Effector memory CD8-positive, alpha-beta T cell (primary cell): ENCODE measurements around the gene SCAF4.
A peak's percentile ranks its signal among the peaks of the same experiment; 100 is the strongest.
"Not testable (repeated sequence)": the region's sequence is repeated elsewhere in the genome, so short reads cannot be mapped to it uniquely, and the experiment has no call there.

Source experiments
- ATAC-seq: fragments of 150-1000 bp; cut with Tn5 transposase; replicated peaks from 2 replicates; pipeline ENCODE4 v1.10.0; 2021; ENCODE audit warnings: mild to moderate bottlenecking, moderate library complexity
- DNase-seq, 3 experiments: peaks; one replicate each; pipeline ENCODE4 v3.0.0; 2021
- H3K27ac Mint-ChIP-seq, 2 donors: one replicate each; pipeline ENCODE4 v1.8.0; 2022; ENCODE audit warnings: mild to moderate bottlenecking in 2 of 2, mixed read lengths in 2 of 2, moderate library complexity in 2 of 2
- H3K27me3 Mint-ChIP-seq, 2 donors: one replicate each; pipeline ENCODE4 v1.8.0; 2022; ENCODE audit warnings: mixed read lengths in 2 of 2
- H3K36me3 Mint-ChIP-seq: one replicate; pipeline ENCODE4 v1.8.0; 2022; ENCODE audit warnings: mild to moderate bottlenecking, moderate library complexity, mixed read lengths; ENCODE audit not compliant: insufficient read depth
- H3K4me1 Mint-ChIP-seq, 2 donors: one replicate each; pipeline ENCODE4 v1.8.0; 2022; ENCODE audit warnings: low read depth in 2 of 2, mixed read lengths in 2 of 2
- H3K4me3 Mint-ChIP-seq, 2 donors: one replicate each; pipeline ENCODE4 v1.8.0; 2022; ENCODE audit warnings: mild to moderate bottlenecking in 2 of 2, mixed read lengths in 2 of 2, moderate library complexity in 2 of 2
- H3K9me3 Mint-ChIP-seq, 2 donors: one replicate each; pipeline ENCODE4 v1.8.0; 2022; ENCODE audit warnings: mixed read lengths in 2 of 2

The SCAF4 gene

GRCh38 chr21:31656199-31657095, 75.5 kb downstream of the SCAF4 start:
- Mint-ChIP-seq H3K27ac (peak overlapping the region; percentile 9 to 47), H3K4me3 (peak overlapping the region; percentile 22 to 32), H3K4me1 (peaks cover 25 to 37% of the 10 kb centered on the region in 2 donors), H3K27me3 (no peaks in the 10 kb centered on the region), H3K36me3 (peaks cover 16% of the 10 kb centered on the region), H3K9me3 (no peaks in the 10 kb centered on the region)
- DNase-seq (no peak), ATAC-seq (no peak)

GRCh38 chr21:31654821-31655580, 76.9 kb downstream of the SCAF4 start:
- Mint-ChIP-seq H3K4me3 (peak overlapping the region; percentile 80 to 81), H3K4me1 (peaks cover 20 to 23% of the 10 kb centered on the region in 2 donors), H3K27ac (peak overlapping the region; percentile 86)
- not testable (repeated sequence) for H3K9me3 Mint-ChIP-seq, ATAC-seq, H3K27me3 Mint-ChIP-seq, H3K36me3 Mint-ChIP-seq
- peak in 2 of 3 experiments; percentile 10 to 11 for DNase-seq

- ATAC-seq (no peak), DNase-seq (no peak)
Observed at GRCh38 chr21:31654340-31654739, 77.6 kb downstream of the SCAF4 start.

GRCh38 chr21:31651491-31651890, 80.4 kb downstream of the SCAF4 start:
- not testable (repeated sequence) for DNase-seq, H3K4me3 Mint-ChIP-seq, H3K27me3 Mint-ChIP-seq, H3K36me3 Mint-ChIP-seq, H3K9me3 Mint-ChIP-seq, H3K27ac Mint-ChIP-seq, ATAC-seq
- peaks cover 13 to 15% of the 10 kb centered on the region in 2 donors for H3K4me1 Mint-ChIP-seq

More at GRCh38 chr21:31654340-31654739, 77.6 kb downstream of the SCAF4 start:
- Mint-ChIP-seq H3K27me3 (no peaks in the 10 kb centered on the region), H3K36me3 (peaks cover 3% of the 10 kb centered on the region), H3K4me1 (peaks cover 19 to 23% of the 10 kb centered on the region in 2 donors), H3K27ac (peak overlapping the region; percentile 86), H3K9me3 (no peaks in the 10 kb centered on the region), H3K4me3 (no peak overlapping the region)

- H3K27me3 Mint-ChIP-seq: no peaks in the 10 kb centered on the region
- peaks cover 10 to 11% of the 10 kb centered on the region in 2 donors for H3K4me1 Mint-ChIP-seq
- no peak overlapping the region for H3K4me3 Mint-ChIP-seq
- no peaks in the 10 kb centered on the region for H3K36me3 Mint-ChIP-seq
- H3K27ac Mint-ChIP-seq: no peak overlapping the region
- DNase-seq (no peak), ATAC-seq (no peak)
- no peaks in the 10 kb centered on the region for H3K9me3 Mint-ChIP-seq
Observed at GRCh38 chr21:31650930-31651329, 81.0 kb downstream of the SCAF4 start.

GRCh38 chr21:31647650-31648049, 84.3 kb downstream of the SCAF4 start:
- DNase-seq: no peak
- ATAC-seq: no peak
- Mint-ChIP-seq H3K4me3 (no peak overlapping the region), H3K4me1 (no peaks in the 10 kb centered on the region), H3K9me3 (no peaks in the 10 kb centered on the region), H3K27me3 (peaks cover 9 to 10% of the 10 kb centered on the region in 2 donors), H3K36me3 (no peaks in the 10 kb centered on the region), H3K27ac (no peak overlapping the region)

- Mint-ChIP-seq H3K27ac (no peak overlapping the region), H3K9me3 (no peaks in the 10 kb centered on the region), H3K4me3 (no peak overlapping the region), H3K36me3 (no peaks in the 10 kb centered on the region), H3K27me3 (peaks cover 10 to 26% of the 10 kb centered on the region in 2 donors), H3K4me1 (no peaks in the 10 kb centered on the region)
- ATAC-seq: no peak
- DNase-seq: no peak
Observed at GRCh38 chr21:31644643-31645042, 87.3 kb downstream of the SCAF4 start.

GRCh38 chr21:31641416-31641922, 90.4 kb downstream of the SCAF4 start:
- Mint-ChIP-seq H3K27ac (no peak overlapping the region), H3K4me1 (no peaks in the 10 kb centered on the region), H3K36me3 (no peaks in the 10 kb centered on the region)

GRCh38 chr21:31636874-31637273, 95.0 kb downstream of the SCAF4 start:
- peaks cover 0 to 16% of the 10 kb centered on the region in 2 donors for H3K27me3 Mint-ChIP-seq
- H3K9me3 Mint-ChIP-seq: peaks cover 0 to 8% of the 10 kb centered on the region in 2 donors
- no peak for DNase-seq

More at GRCh38 chr21:31641416-31641922, 90.4 kb downstream of the SCAF4 start:
- no peak for ATAC-seq
- no peak overlapping the region for H3K4me3 Mint-ChIP-seq
- DNase-seq: no peak
- peaks cover 0 to 8% of the 10 kb centered on the region in 2 donors for H3K9me3 Mint-ChIP-seq
- peaks cover 10 to 26% of the 10 kb centered on the region in 2 donors for H3K27me3 Mint-ChIP-seq

GRCh38 chr21:31634993-31635392, 96.9 kb downstream of the SCAF4 start:
- no peaks in the 10 kb centered on the region for H3K4me1 Mint-ChIP-seq

More at GRCh38 chr21:31636874-31637273, 95.0 kb downstream of the SCAF4 start:
- no peak overlapping the region for H3K27ac Mint-ChIP-seq
- no peak overlapping the region for H3K4me3 Mint-ChIP-seq
- no peak for ATAC-seq
- no peaks in the 10 kb centered on the region for H3K4me1 Mint-ChIP-seq
- no peaks in the 10 kb centered on the region for H3K36me3 Mint-ChIP-seq

GRCh38 chr21:31631881-31632280, 100.0 kb downstream of the SCAF4 start:
- H3K9me3 Mint-ChIP-seq, H3K36me3 Mint-ChIP-seq, H3K4me3 Mint-ChIP-seq, H3K27ac Mint-ChIP-seq, H3K4me1 Mint-ChIP-seq, ATAC-seq, H3K27me3 Mint-ChIP-seq, DNase-seq: not testable (repeated sequence)

More at GRCh38 chr21:31634993-31635392, 96.9 kb downstream of the SCAF4 start:
- Mint-ChIP-seq H3K27ac (no peak overlapping the region), H3K27me3 (peaks cover 0 to under 1% of the 10 kb centered on the region in 2 donors), H3K36me3 (no peaks in the 10 kb centered on the region), H3K4me3 (no peak overlapping the region), H3K9me3 (peaks cover 0 to 8% of the 10 kb centered on the region in 2 donors)
- no peak for DNase-seq
- ATAC-seq: no peak

GRCh38 chr21:31629972-31630711, 101.8 kb downstream of the SCAF4 start:
- Mint-ChIP-seq H3K4me3 (no peak overlapping the region), H3K9me3 (no peaks in the 10 kb centered on the region), H3K27me3 (peaks cover 6 to 8% of the 10 kb centered on the region in 2 donors), H3K4me1 (no peaks in the 10 kb centered on the region), H3K27ac (no peak overlapping the region), H3K36me3 (no peaks in the 10 kb centered on the region)
- DNase-seq: no peak
- no peak for ATAC-seq
